Astrocyte of the spinal cord (primary cell): Measurements from ENCODE around the gene FARP1.
A peak's percentile ranks its signal among the peaks of the same experiment; 100 is the strongest.

Experiments
- DNase-seq: peaks from one replicate; pipeline ENCODE4 v3.0.0; 2011; ENCODE audit warnings: low read depth, low spot score
- H3K4me3 ChIP-seq: 2 replicates; pipeline ENCODE4 v1.5.1; 2011; ENCODE audit warnings: low read depth, mild to moderate bottlenecking, low read length, moderate library complexity
- CTCF ChIP-seq: IDR thresholded peaks from 2 replicates; pipeline ENCODE4 v1.5.1; 2012; ENCODE audit warnings: low read depth, mild to moderate bottlenecking, low read length, inconsistent platforms
- in situ Hi-C: cut with HindIII; loops from 2 replicates; pipeline ENCODE4 v1.10.0; 2017; ENCODE audit warnings: low sequenced_read_pairs

The FARP1 gene

GRCh38 chr13:98187965-98188261 is 45.0 kb downstream of the FARP1 start:
- no peak overlapping the region for H3K4me3 ChIP-seq
- no peak for DNase-seq
- in situ Hi-C loops = no loop called here
- TF ChIP-seq CTCF = no peak

- no peak for TF ChIP-seq CTCF
- in situ Hi-C loops = no loop called here
- no peak overlapping the region for H3K4me3 ChIP-seq
- no peak for DNase-seq
Observed at GRCh38 chr13:98188544-98189166, 45.8 kb downstream of the FARP1 start.

GRCh38 chr13:98189841-98190505 is 47.1 kb downstream of the FARP1 start:
- TF ChIP-seq CTCF = peak; percentile 8
- in situ Hi-C loops = no loop called here
- DNase-seq = no peak
- no peak overlapping the region for H3K4me3 ChIP-seq

- in situ Hi-C loops = no loop called here
- H3K4me3 ChIP-seq = no peak overlapping the region
- TF ChIP-seq CTCF = no peak
- DNase-seq = no peak
Observed at GRCh38 chr13:98190889-98191444, 48.1 kb downstream of the FARP1 start.

- no peak overlapping the region for H3K4me3 ChIP-seq
- DNase-seq = no peak
- no peak for TF ChIP-seq CTCF
- in situ Hi-C loops = no loop called here
Observed at GRCh38 chr13:98192008-98192407, 49.1 kb downstream of the FARP1 start.

GRCh38 chr13:98195054-98195791 is 52.3 kb downstream of the FARP1 start:
- H3K4me3 ChIP-seq = no peak overlapping the region
- no peak for TF ChIP-seq CTCF
- no peak for DNase-seq
- in situ Hi-C loops = no loop called here
